BLaER1 treated with 17β-estradiol and CSF1 and Interleukin-3, amounts not matched to agents 10 nM and 100 nM (cell line): ENCODE data around the gene UBE2V1.
A peak's percentile ranks its signal among the peaks of the same experiment; 100 is the strongest.

ENCODE experiments used
- H3K27ac ChIP-seq, 11 experiments: shearing (Covaris generic); formaldehyde crosslinking; 2 replicates each; pipeline ENCODE4 v1.8.1; 2022
- H3K27me3 ChIP-seq, 11 experiments: shearing (Covaris generic); formaldehyde crosslinking; 2 replicates each; pipeline ENCODE4 v1.8.1; 2022
- H3K36me3 ChIP-seq, 11 experiments: shearing (Covaris generic); formaldehyde crosslinking; 2 replicates each; pipeline ENCODE4 v1.8.1; 2022
- H3K4me1 ChIP-seq, 10 experiments: shearing (Covaris generic); formaldehyde crosslinking; 2 replicates each; pipeline ENCODE4 v1.8.1; 2022
- H3K4me2 ChIP-seq, 11 experiments: shearing (Covaris generic); formaldehyde crosslinking; 2 replicates each; pipeline ENCODE4 v1.8.1; 2022
- H3K4me3 ChIP-seq, 10 experiments: shearing (Covaris generic); formaldehyde crosslinking; 2 replicates each; pipeline ENCODE4 v1.8.1; 2022
- H3K9ac ChIP-seq, 11 experiments: shearing (Covaris generic); formaldehyde crosslinking; 2 replicates each; pipeline ENCODE4 v1.8.1; 2022
- H3K9me3 ChIP-seq, 11 experiments: shearing (Covaris generic); formaldehyde crosslinking; replicated peaks in 1 of 11; 2 replicates each; pipeline ENCODE4 v1.8.1; 2022
- H4K20me1 ChIP-seq, 11 experiments: shearing (Covaris generic); formaldehyde crosslinking; 2 replicates each; pipeline ENCODE4 v1.8.1; 2022
- Cebpa-rat ChIP-seq, 11 experiments: shearing (Covaris generic); IDR thresholded peaks; 2 replicates each; pipeline ENCODE4 v1.8.1; 2022

The UBE2V1 gene

GRCh38 chr20:50149481-50150254 is 36.7 kb upstream of the UBE2V1 start:
- no peak for TF ChIP-seq Cebpa-rat (IDR thresholded peaks at IDR 0.05)
- Histone ChIP-seq H3K4me3 (no peak overlapping the region), H3K4me2 (peak overlapping the region in 5 of 11 experiments; percentile 11 to 99 (median 98); a peak in 5 of 22 replicates), H3K27me3 (no peaks in the 10 kb centered on the region), H3K27ac (peak overlapping the region in 4 of 11 experiments; percentile 3 to 87 (median 62); a peak in 4 of 22 replicates), H4K20me1 (peaks cover 0 to 87% (median 46%) of the 10 kb centered on the region in 11 experiments; a peak in 15 of 22 replicates), H3K36me3 (peaks cover 14 to 58% (median 39%) of the 10 kb centered on the region in 11 experiments; a peak in 18 of 22 replicates), H3K9me3 (no peaks in the 10 kb centered on the region), H3K4me1 (peaks cover 65 to 88% (median 86%) of the 10 kb centered on the region in 10 experiments), H3K9ac (peak overlapping the region in 8 of 11 experiments; percentile 17 to 57 (median 35); a peak in 9 of 22 replicates)

GRCh38 chr20:50146732-50147662 is 34.0 kb upstream of the UBE2V1 start:
- H3K36me3 ChIP-seq, result peaks cover 28 to 83% (median 56%) of the 10 kb centered on the region in 11 experiments
- H3K4me2 ChIP-seq, result peak overlapping the region; percentile 79 to 93 (median 87)
- H3K4me3 ChIP-seq, result peak overlapping the region in 8 of 10 experiments; percentile 26 to 51 (median 38); a peak in 13 of 20 replicates
- H3K9ac ChIP-seq, result peak overlapping the region; percentile 68 to 79 (median 76)
- peak overlapping the region; percentile 84 to 93 (median 85) for H3K27ac ChIP-seq
- no peaks in the 10 kb centered on the region for H3K9me3 ChIP-seq
- TF ChIP-seq Cebpa-rat (IDR thresholded peaks at IDR 0.05), result no peak
- H4K20me1 ChIP-seq, result peaks cover 3 to 95% (median 43%) of the 10 kb centered on the region in 11 experiments; a peak in 14 of 22 replicates
- no peaks in the 10 kb centered on the region for H3K27me3 ChIP-seq
- H3K4me1 ChIP-seq, result peaks cover 48 to 100% (median 90%) of the 10 kb centered on the region in 10 experiments

- H3K9me3 ChIP-seq, result no peaks in the 10 kb centered on the region
- H3K4me2 ChIP-seq, result peak overlapping the region; percentile 79 to 93 (median 87)
- H3K36me3 ChIP-seq, result peaks cover 36 to 88% (median 62%) of the 10 kb centered on the region in 11 experiments
- peaks cover 40 to 100% (median 90%) of the 10 kb centered on the region in 10 experiments for H3K4me1 ChIP-seq
- peak overlapping the region in 8 of 10 experiments; percentile 17 to 51 (median 38); a peak in 10 of 20 replicates for H3K4me3 ChIP-seq
- no peak for TF ChIP-seq Cebpa-rat (IDR thresholded peaks at IDR 0.05)
- H4K20me1 ChIP-seq, result peaks cover 11 to 95% (median 43%) of the 10 kb centered on the region in 11 experiments; a peak in 14 of 22 replicates
- H3K27ac ChIP-seq, result peak overlapping the region; percentile 84 to 93 (median 85)
- no peaks in the 10 kb centered on the region for H3K27me3 ChIP-seq
- H3K9ac ChIP-seq, result peak overlapping the region; percentile 68 to 79 (median 76)
These were observed 33.3 kb upstream of the UBE2V1 start for GRCh38 chr20:50146214-50146613.

- no peak for TF ChIP-seq Cebpa-rat (IDR thresholded peaks at IDR 0.05)
- H3K36me3 ChIP-seq, result peaks cover 42 to 88% (median 63%) of the 10 kb centered on the region in 11 experiments
- H3K4me1 ChIP-seq, result peaks cover 34 to 100% (median 90%) of the 10 kb centered on the region in 10 experiments
- peak overlapping the region; percentile 84 to 93 (median 85); a peak in 21 of 22 replicates for H3K27ac ChIP-seq
- peak overlapping the region; percentile 39 to 79 (median 75); a peak in 12 of 22 replicates for H3K9ac ChIP-seq
- no peaks in the 10 kb centered on the region for H3K27me3 ChIP-seq
- H3K4me3 ChIP-seq, result no peak overlapping the region; a peak in 1 of 20 replicates
- H3K4me2 ChIP-seq, result peak overlapping the region; percentile 79 to 93 (median 87); a peak in 20 of 22 replicates
- H4K20me1 ChIP-seq, result peaks cover 18 to 95% (median 45%) of the 10 kb centered on the region in 11 experiments; a peak in 14 of 22 replicates
- no peaks in the 10 kb centered on the region for H3K9me3 ChIP-seq
These were observed 32.6 kb upstream of the UBE2V1 start for GRCh38 chr20:50145566-50145965.

- Histone ChIP-seq H3K4me3 (no peak overlapping the region), H4K20me1 (peaks cover 11 to 95% (median 43%) of the 10 kb centered on the region in 11 experiments; a peak in 15 of 22 replicates), H3K4me2 (peak overlapping the region in 9 of 11 experiments; percentile 33 to 93 (median 86); a peak in 18 of 22 replicates), H3K9ac (peak overlapping the region; percentile 29 to 78 (median 70); a peak in 19 of 22 replicates), H3K4me1 (peaks cover 35 to 100% (median 91%) of the 10 kb centered on the region in 10 experiments), H3K9me3 (no peaks in the 10 kb centered on the region), H3K27ac (peak overlapping the region; percentile 11 to 93 (median 85); a peak in 21 of 22 replicates), H3K27me3 (no peaks in the 10 kb centered on the region), H3K36me3 (peaks cover 51 to 88% (median 66%) of the 10 kb centered on the region in 11 experiments)
- peak; percentile 31 to 94 (median 82); a peak in 20 of 22 replicates for TF ChIP-seq Cebpa-rat (IDR thresholded peaks at IDR 0.05)
These were observed 31.4 kb upstream of the UBE2V1 start for GRCh38 chr20:50144362-50144761.

GRCh38 chr20:50142812-50143211 is 29.9 kb upstream of the UBE2V1 start:
- Histone ChIP-seq H4K20me1 (peaks cover 9 to 95% (median 50%) of the 10 kb centered on the region in 11 experiments; a peak in 18 of 22 replicates), H3K27me3 (no peaks in the 10 kb centered on the region), H3K9me3 (no peaks in the 10 kb centered on the region), H3K9ac (peak overlapping the region in 5 of 11 experiments; percentile 21 to 75 (median 37); a peak in 6 of 22 replicates), H3K4me3 (no peak overlapping the region), H3K27ac (peak overlapping the region in 8 of 11 experiments; percentile 29 to 93 (median 87); a peak in 10 of 22 replicates), H3K4me1 (peaks cover 33 to 100% (median 88%) of the 10 kb centered on the region in 10 experiments), H3K4me2 (peak overlapping the region in 5 of 11 experiments; percentile 29 to 70 (median 54); a peak in 9 of 22 replicates), H3K36me3 (peaks cover 45 to 88% (median 63%) of the 10 kb centered on the region in 11 experiments)
- no peak for TF ChIP-seq Cebpa-rat (IDR thresholded peaks at IDR 0.05)

- Histone ChIP-seq H3K4me3 (no peak overlapping the region), H3K27me3 (no peaks in the 10 kb centered on the region), H3K9ac (peak overlapping the region in 9 of 11 experiments; percentile 16 to 64 (median 47); a peak in 14 of 22 replicates), H4K20me1 (peaks cover 9 to 95% (median 58%) of the 10 kb centered on the region in 11 experiments; a peak in 19 of 22 replicates), H3K36me3 (peaks cover 50 to 92% (median 69%) of the 10 kb centered on the region in 11 experiments), H3K9me3 (no peaks in the 10 kb centered on the region), H3K27ac (peak overlapping the region in 7 of 11 experiments; percentile 18 to 56 (median 44); a peak in 8 of 22 replicates), H3K4me1 (peaks cover 25 to 100% (median 79%) of the 10 kb centered on the region in 10 experiments), H3K4me2 (peak overlapping the region in 8 of 11 experiments; percentile 21 to 70 (median 58); a peak in 14 of 22 replicates)
- TF ChIP-seq Cebpa-rat (IDR thresholded peaks at IDR 0.05), result no peak
These were observed 29.0 kb upstream of the UBE2V1 start for GRCh38 chr20:50141811-50142561.
